Gastroesophageal sphincter (tissue), 4 donors: ENCODE data around the gene LPIN1. TPM values are rescaled to one million over a fixed set of nuclear protein-coding genes. Genes with fewer than 3 reads are reported as not detected.

Experiments
- ATAC-seq: fragments of 150-250 bp; one replicate; pipeline ENCODE4 v1.9.1; 2016; ENCODE audit warnings: mild to moderate bottlenecking, moderate library complexity
- H3K27ac ChIP-seq, 4 donors: fragments of 200-600 bp; sonication (generic) in 3 of 4; 1 replicate in 3 of 4; 2 replicates in 1 of 4; pipeline ENCODE4 v1.5.1; 2016 to 2019
- H3K27me3 ChIP-seq: fragments of 200-600 bp; sonication (generic); one replicate; pipeline ENCODE4 v1.5.1; 2019
- H3K36me3 ChIP-seq, 2 donors: fragments of 200-600 bp; sonication (generic); one replicate each; pipeline ENCODE4 v1.5.1; 2019; ENCODE audit warnings: control low read depth in 1 of 2
- H3K4me1 ChIP-seq, 3 donors: fragments of 200-600 bp; sonication (generic); 1 replicate in 2 of 3; 2 replicates in 1 of 3; pipeline ENCODE4 v1.5.1; 2016 to 2019; ENCODE audit warnings: control low read depth in 2 of 3
- H3K4me3 ChIP-seq, 2 donors: fragments of 200-600 bp; sonication (generic); one replicate each; pipeline ENCODE4 v1.5.1; 2019; ENCODE audit warnings: mild to moderate bottlenecking in 1 of 2, moderate library complexity in 1 of 2
- H3K9me3 ChIP-seq, 3 donors: fragments of 200-600 bp; sonication (generic); one replicate each; pipeline ENCODE4 v1.5.1; 2017 to 2019; ENCODE audit warnings: control low read depth in 2 of 3
- CTCF ChIP-seq, 4 experiments: fragments of 200-600 bp in 2 of 4; fragments of 450-650 bp in 2 of 4; sonication (generic) in 1 of 4; IDR thresholded peaks; one replicate each; pipeline ENCODE4 v1.5.1; 2017 to 2019; ENCODE audit warnings: antibody characterized with exemption in 4 of 4, mild to moderate bottlenecking in 2 of 4, moderate library complexity in 2 of 4
- EP300 ChIP-seq: sonication (generic); formaldehyde crosslinking; IDR thresholded peaks from one replicate; pipeline ENCODE4 v1.6.1; 2017; ENCODE audit warnings: antibody characterized with exemption, mild to moderate bottlenecking
- POLR2A ChIP-seq, 2 donors: fragments of 450-650 bp; IDR thresholded peaks; one replicate each; pipeline ENCODE4 v1.6.1; 2017; ENCODE audit warnings: antibody characterized with exemption in 2 of 2, mild to moderate bottlenecking in 2 of 2, moderate library complexity in 1 of 2
- POLR2AphosphoS5 ChIP-seq: sonication (generic); formaldehyde crosslinking; IDR thresholded peaks from one replicate; pipeline ENCODE4 v1.6.1; 2017; ENCODE audit warnings: antibody characterized with exemption
- WGBS, 2 donors: methylation state at CpG; one replicate each; pipeline ENCODE4 v1.1.5; 2018; ENCODE audit warnings: low coverage in 1 of 2; 5-methylcytosine and 5-hydroxymethylcytosine counted together
- total RNA-seq, 4 donors: library from RNA; depleted of rRNA; stranded (reverse); fragments of >200 nt; gene quantifications; one replicate each; pipeline ENCODE4 v1.1.0, GENCODE V29; 2016

The LPIN1 gene
- total RNA-seq, 4 donors from 2014 or later = 47.3 to 70.1 (median 50.0) TPM

GRCh38 chr2:11778416-11778815 is 32.0 kb downstream of the LPIN1 start:
- TF ChIP-seq CTCF (IDR thresholded peaks at IDR 0.05) = no peak
- TF ChIP-seq POLR2A (IDR thresholded peaks at IDR 0.05) = no peak
- no peak for TF ChIP-seq EP300
- no peak for TF ChIP-seq POLR2AphosphoS5
- no peak overlapping the region for H3K27ac ChIP-seq
- H3K36me3 ChIP-seq = peaks cover 4 to 69% of the 10 kb centered on the region in 2 donors
- H3K9me3 ChIP-seq = no peaks in the 10 kb centered on the region
- WGBS, 2 donors = 74 to 77% methylated on average over 2 to 4 of the region's 4 CpGs
- ATAC-seq = no peak
- no peak overlapping the region for H3K4me3 ChIP-seq
- peaks cover 0 to 11% (median 6%) of the 10 kb centered on the region in 3 donors for H3K4me1 ChIP-seq
- no peaks in the 10 kb centered on the region for H3K27me3 ChIP-seq

DNA sequence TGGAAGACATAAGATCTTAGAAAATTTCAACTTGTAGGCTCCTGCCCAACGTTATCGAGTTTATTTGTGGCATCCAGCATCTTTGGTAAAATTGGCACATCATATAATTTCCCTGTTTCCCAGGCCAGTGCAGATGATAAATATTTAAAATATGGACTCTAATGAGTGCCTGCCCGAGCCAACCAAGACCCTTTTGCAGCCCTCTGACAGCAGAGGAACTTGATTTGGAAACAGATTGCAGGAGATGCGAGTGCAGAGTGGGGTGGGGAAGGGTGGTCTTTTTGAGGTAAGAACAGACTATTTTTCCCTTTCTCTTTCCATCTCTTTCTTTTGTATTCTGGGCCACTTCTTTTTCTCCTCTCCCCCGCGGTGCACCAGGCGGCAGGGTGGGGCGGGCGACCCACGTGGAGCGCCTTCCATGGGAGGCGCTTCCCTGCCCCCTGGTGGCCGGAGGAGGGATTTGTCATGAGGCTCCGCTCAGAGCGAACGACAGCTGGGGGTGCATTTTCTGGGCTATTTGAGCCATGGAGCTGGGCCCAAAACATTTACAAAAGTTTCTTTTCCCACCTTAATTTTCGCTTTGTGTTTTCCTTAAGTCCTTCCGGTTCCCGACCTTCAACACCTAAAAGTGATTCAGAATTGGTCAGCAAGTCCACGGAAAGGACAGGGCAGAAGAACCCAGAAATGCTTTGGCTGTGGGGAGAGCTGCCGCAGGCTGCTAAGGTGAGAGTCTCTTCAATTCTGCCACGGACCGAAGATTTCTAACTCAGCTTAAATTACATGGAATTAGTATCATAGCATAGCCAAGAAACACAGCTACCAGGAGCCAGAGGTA is 32.7 kb downstream of the LPIN1 start:
- Histone ChIP-seq H3K4me3 (peak overlapping the region in 1 of 2 donors; percentile 9), H3K9me3 (no peaks in the 10 kb centered on the region), H3K27ac (no peak overlapping the region), H3K27me3 (no peaks in the 10 kb centered on the region), H3K36me3 (peaks cover under 1 to 69% of the 10 kb centered on the region in 2 donors), H3K4me1 (peaks cover 0 to 11% (median 6%) of the 10 kb centered on the region in 3 donors)
- TF ChIP-seq CTCF (IDR thresholded peaks at IDR 0.05) = peak; percentile 98 to 99 (median 99)
- TF ChIP-seq POLR2A (IDR thresholded peaks at IDR 0.05) = no peak
- TF ChIP-seq EP300 = no peak
- no peak for TF ChIP-seq POLR2AphosphoS5
- peak; percentile 89 for ATAC-seq
- WGBS, 2 donors = 33 to 50% methylated on average over 11 to 15 of the region's 23 CpGs

DNA sequence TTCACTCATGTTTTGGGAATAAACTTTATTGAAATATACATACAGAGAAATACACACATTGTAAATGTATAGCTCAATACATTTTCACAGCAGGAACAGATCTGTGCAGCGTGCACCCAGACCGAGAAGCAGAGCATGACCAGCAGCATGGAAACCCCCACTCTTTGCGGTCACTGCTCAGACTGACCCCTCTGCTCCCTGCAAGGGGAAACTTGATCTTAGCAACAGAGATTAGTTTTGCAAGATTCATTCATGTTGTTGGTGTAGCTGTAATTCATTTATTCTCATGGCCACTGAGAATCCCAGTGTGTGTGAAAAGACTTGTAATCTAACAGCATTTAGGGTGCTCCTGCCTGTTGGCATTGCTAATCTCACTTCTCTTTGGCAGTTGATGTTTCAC is 35.2 kb downstream of the LPIN1 start:
- H3K27ac ChIP-seq = no peak overlapping the region
- H3K36me3 ChIP-seq = peaks cover 0 to 80% of the 10 kb centered on the region in 2 donors
- ATAC-seq = no peak
- no peaks in the 10 kb centered on the region for H3K27me3 ChIP-seq
- no peak overlapping the region for H3K4me3 ChIP-seq
- TF ChIP-seq POLR2A (IDR thresholded peaks at IDR 0.05) (no peak), CTCF (IDR thresholded peaks at IDR 0.05) (no peak), POLR2AphosphoS5 (no peak), EP300 (no peak)
- WGBS, 2 donors = 83 to 100% methylated on average over 1 of the region's 3 CpGs
- no peaks in the 10 kb centered on the region for H3K9me3 ChIP-seq
- H3K4me1 ChIP-seq = peaks cover 0 to 23% (median 6%) of the 10 kb centered on the region in 3 donors

DNA sequence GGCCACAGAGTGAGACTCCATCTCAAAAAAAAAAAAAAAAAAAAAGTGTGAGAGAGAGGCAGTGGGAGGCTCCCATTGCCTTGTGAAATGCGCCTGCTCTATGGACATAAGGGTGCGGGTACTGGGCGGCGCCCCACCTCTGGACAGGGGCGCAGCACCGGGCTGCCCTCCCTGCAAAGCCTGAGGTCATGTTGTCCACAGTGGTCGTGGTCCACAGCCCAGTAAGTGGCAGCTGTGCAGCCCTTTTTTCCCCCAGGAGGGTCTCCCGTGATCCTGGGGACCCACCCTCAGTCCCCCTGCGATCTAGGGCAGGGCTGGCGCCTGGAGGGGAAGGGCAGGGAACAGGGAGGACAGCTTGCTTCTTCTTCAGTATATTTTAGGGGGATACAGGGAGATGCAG is 37.8 kb downstream of the LPIN1 start:
- Histone ChIP-seq H3K4me3 (peak overlapping the region in 1 of 2 donors; percentile 42), H3K9me3 (no peaks in the 10 kb centered on the region), H3K4me1 (peaks cover 0 to 14% (median 1%) of the 10 kb centered on the region in 3 donors), H3K36me3 (peaks cover 0 to 99% of the 10 kb centered on the region in 2 donors), H3K27me3 (no peaks in the 10 kb centered on the region), H3K27ac (no peak overlapping the region)
- TF ChIP-seq POLR2AphosphoS5 (no peak), EP300 (no peak), POLR2A (IDR thresholded peaks at IDR 0.05) (no peak), CTCF (IDR thresholded peaks at IDR 0.05) (no peak)
- no peak for ATAC-seq
- 50 to 97% methylated on average over 1 to 7 of the region's 10 CpGs for WGBS, 2 donors
